Glomerular endothelial cell (primary cell): ENCODE measurements around the gene PTPRN2. TPM values are rescaled to one million over a fixed set of nuclear protein-coding genes. Genes with fewer than 3 reads are reported as not detected.

Experiments
- DNase-seq: peaks from one replicate; pipeline ENCODE4 v3.0.0-alpha.2; 2011; ENCODE audit warnings: low read depth, low spot score; ENCODE audit errors: extremely low read depth
- total RNA-seq: library from RNA; depleted of rRNA; stranded (reverse); fragments of >200 nt; gene quantifications from 2 replicates; pipeline ENCODE4 v1.2.3, GENCODE V29; 2015

Gene PTPRN2
- total RNA-seq, 1 donor from 2014 or later, result 10.0 TPM

DNA sequence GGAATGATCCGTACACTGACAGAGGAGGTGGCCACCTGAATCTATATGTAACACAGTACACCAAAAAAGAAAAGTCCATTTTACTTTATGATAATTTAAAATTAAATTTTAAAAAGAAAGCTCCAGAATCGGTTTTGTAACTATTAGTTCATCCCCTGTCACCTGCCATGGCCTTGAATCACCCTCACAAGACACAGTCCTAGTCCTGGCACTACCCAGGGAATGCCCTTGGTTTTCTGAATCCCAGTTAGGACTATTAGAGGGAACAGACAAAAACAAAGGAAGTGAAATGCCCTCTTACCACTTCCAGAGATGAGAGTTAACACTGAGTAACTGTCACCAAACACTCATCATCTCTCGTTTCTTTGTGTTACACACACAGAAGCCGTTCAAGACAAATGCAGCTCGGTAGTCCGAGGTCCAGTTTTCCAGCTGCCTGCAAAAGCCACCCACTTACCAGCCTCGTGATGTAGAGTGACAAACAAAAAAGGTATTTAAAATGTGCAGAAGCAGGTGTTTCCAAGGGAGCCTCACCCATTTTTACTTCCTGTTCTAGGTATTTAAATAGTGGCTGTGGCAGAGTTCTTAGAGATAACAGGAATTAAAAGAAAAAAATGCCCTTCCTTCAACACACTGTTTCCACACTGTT, 6.1 kb downstream of the PTPRN2 start:
- DNase-seq, result no peak

DNA sequence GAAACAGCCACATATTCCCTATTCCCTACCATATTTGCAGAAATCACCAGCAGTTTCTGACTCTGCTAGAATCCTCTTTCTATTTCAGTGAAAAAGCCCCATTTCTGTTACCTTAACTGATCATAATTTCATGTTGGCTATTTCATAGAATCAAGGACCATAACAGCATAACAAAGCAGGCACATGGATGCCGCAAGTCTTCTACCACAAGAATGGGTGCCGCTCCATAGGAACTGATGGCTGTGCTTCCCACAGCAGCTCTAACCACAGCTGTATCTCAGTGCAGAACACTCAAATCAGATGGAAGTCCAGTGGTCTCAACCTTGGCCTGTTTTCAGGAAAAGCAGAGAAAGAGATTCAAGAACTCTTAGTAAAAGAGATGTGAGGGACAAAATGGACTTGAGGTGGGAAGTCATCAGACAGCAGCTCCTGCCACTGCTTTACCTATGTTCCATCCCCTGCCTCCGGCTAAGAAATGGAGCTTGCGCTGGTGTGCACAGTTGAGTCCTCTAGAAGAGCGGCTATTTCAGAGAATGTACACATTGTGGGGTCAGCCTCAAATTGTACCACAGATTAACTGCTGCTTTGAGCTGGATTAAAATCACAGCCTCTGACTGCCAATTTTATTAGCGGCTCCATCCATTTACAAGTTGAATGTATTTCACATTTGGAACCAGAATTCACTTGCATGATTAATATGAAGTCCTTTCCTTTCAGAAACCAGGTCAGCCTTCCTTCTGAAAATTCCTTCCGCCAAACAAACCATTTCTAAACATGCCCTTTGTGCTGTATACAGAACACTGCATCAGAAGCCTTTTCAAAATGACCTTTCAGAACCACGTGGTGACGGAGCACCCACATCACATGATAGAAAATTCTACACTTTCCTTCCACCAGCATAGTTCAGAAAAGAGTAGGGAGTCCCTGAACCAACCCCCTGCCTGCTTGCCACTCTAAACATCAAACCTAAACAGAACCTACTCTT, 7.7 kb downstream of the PTPRN2 start:
- DNase-seq, result no peak

DNA sequence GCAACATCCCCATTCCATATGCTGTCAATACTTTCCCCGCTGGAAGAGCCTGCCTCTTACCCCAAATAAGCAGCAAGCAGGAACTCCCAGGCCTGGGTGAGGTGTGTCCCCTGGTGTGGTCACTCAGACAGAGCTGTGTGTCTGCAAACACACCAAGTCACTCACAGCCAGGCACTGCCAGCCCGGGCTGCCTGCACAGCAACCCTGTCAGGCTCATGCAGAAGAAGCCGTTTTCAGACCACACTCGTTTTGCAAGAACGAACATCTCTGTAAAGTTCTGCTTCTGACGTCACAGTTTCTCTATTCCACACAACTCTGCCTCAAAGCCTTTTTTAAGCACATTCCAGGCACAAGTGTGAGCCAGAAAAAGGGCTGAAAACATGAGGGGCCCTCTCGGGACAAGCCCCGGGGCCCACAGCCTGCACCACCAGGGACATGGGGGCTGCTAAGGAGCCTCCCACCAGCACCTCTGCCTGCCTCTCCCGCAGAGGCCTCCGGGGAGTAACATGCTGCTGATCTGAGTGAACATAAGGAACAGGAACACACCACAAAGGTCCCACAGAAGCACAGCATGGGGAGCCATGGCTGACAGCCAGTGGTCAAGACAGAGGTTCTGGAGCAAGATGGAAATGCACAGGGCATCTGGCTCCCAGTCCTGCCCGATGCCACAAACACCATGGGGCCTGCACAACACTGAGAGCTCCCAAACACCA, 11.4 kb downstream of the PTPRN2 start:
- no peak for DNase-seq

DNA sequence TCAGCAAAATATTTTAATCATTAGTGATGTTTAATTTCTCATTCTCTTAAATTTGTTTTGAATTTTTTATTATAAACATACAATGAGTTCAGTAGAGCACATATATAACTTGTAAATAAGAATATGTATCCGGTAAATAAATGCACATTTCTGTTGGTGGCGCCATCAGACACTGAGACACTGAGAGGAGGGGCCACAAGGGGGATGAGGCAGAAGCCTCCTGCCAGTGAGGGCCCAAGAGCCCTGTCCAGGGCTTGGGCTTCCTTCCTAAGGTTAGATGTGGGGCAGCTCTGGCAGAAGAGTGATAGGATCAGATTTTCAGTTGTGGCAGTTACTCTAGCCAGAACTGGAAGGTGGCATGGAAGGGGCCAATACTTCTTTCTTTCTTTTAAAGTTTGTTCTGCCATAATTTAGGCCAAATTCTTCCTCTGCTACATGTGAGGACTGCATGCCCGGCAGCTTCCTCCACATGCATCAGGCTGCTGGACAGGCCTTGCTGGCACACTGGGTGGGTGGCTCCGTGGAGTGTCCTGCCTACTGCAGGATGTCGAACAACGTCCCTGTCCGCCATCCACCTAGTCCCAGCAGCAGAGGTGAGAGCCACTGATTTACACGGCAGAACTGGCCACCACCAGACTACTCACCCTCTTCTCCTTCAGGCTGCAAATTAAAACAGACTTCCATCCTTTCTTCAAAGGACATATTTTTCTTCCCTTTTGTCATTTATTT, 13.2 kb downstream of the PTPRN2 start:
- no peak for DNase-seq

DNA sequence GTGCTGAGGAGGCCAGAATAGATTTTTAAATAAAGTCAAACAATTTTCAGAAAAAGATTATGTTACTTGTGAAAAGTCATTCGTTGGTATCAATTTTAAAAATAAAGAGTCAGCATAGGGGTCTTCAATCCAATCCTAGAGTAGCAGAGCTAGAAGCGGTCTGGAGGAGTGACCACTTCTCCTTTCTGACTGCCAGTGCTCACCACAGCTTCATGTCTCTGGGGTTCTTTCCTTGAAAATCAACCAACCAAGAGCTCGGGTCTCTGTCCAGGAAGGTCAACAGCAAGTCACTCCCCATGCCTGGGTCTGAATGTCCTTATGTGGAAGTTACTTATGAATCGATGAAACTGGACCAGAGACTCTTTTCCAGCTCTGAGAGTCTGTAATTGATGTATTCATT, 14.3 kb downstream of the PTPRN2 start:
- no peak for DNase-seq

- no peak for DNase-seq
Measured at GRCh38 chr7:158572000-158572828, 15.4 kb downstream of the PTPRN2 start.

DNA sequence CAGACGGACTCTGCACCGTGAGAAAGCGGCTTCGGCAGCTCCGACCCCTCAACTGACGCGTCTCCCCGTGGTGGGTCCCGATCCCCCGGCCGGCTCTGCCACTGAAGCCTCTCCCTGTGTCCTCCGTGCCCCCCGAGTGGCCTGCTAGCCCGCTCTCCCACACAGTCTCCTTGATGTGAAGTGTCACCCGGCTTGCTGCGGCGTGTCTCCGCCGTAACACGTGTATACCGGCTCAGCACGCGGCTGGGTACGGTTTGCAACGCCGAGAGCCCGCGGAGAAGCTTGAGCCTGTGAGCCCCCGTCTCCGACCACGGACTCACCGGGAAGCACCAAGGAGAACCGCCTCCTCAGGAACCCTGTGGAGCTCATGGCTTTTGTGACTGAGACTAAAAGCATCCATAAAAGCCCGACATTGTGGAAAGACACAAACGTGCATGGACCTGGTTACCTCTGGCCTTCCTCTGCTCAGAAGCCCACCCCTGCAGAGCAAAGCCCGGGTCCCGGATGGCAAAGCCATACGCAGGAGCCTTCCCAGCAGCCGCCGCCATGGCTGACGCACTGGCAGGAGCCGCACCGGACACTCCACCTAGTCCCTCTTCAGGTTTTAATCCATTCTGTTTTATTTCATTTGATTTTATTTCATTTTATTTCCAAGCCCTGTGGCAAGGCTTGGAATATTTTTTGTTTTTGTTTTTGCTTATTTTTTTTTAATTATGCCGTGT, 17.0 kb downstream of the PTPRN2 start:
- DNase-seq, result no peak

DNA sequence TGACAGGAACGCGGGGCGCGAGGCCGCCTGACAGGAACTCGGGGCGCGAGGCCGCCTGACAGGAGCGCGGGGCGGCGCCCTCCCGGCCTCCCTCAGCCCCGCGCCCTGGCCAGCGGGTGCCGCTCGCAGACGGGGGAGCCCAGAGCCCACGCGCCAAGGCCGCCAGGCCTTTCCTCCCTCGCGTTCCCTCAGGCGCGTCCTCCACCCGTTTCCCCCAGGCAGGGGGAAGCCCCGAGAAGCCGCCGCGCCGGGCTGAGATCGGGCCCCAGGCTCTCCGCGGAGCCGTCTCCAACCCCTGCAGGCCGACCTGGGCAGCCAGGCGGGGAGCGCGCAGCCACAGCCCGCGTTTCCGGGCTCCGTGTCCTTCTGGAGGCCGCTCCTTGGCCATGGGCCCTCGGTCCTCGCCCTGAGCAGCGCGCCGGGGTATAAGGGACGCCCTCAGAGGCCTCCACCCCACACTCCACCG, 17.7 kb downstream of the PTPRN2 start:
- DNase-seq, result no peak

DNA sequence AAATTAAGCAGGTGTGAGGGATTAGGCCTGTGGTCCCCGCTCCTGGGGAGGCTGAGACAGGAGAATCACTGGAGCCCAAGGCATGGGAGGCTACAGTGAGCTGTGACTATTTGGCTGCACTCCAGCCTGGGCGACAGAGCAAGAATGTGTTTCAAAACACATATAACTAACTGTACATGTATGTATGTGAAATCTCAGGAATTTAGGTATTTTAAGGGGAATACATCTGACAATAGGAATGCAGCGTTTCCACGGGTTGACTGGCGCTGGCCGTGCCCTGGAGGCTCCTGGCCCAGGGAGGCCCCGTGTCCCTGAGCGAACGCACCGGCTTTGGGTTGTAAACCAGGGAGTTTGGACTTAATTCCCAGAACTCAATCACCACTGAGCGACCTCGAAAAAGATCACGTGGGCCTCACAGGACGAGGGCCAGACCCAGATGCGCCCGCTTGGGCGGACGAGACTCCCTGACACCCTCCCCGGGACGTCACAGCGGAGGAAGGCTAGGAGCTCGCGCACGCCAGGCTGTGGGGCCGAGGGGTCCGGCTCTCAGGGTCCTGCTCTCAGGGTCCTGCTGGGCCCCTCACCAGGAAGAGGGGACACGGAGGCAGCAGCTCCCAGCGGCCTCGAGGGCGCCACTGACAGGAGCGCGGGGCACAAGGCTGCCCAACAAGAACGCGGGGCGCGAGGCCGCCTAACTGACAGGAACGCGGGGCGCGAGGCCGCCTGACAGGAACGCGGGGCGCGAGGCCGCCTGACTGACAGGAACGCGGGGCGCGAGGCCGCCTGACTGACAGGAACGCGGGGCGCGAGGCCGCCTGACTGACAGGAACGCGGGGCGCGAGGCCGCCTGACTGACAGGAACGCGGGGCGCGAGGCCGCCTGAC, 18.4 kb downstream of the PTPRN2 start:
- DNase-seq, result no peak

GRCh38 chr7:158567153-158567603, 20.4 kb downstream of the PTPRN2 start:
- no peak for DNase-seq

- DNase-seq, result no peak
Measured at GRCh38 chr7:158564663-158565035, 23.0 kb downstream of the PTPRN2 start.

GRCh38 chr7:158563911-158564662, 23.5 kb downstream of the PTPRN2 start:
- no peak for DNase-seq

GRCh38 chr7:158563051-158563450, 24.6 kb downstream of the PTPRN2 start:
- DNase-seq, result no peak

DNA sequence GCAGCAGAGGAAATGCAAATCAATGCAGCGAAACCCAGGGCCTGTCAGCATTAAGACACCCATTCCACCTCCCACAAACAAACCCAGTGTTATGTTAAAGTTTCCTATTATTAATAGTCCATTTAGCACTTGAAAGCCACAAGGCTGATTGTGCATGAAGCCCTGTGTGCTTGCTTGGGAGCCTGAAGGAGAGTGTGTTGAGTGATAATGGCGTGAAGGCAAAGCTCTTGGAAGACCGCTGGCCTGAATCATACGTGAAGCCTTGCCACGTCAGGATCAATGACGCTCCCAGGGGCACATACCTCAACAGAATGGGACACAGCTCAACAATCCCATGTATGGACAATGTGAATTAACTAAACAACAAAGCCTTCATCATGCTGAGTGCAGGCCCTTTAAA, 25.1 kb downstream of the PTPRN2 start:
- DNase-seq, result no peak

- no peak for DNase-seq
Measured at GRCh38 chr7:158561659-158562058, 26.0 kb downstream of the PTPRN2 start.

- no peak for DNase-seq
Measured at GRCh38 chr7:158560386-158560785, 27.2 kb downstream of the PTPRN2 start.

DNA sequence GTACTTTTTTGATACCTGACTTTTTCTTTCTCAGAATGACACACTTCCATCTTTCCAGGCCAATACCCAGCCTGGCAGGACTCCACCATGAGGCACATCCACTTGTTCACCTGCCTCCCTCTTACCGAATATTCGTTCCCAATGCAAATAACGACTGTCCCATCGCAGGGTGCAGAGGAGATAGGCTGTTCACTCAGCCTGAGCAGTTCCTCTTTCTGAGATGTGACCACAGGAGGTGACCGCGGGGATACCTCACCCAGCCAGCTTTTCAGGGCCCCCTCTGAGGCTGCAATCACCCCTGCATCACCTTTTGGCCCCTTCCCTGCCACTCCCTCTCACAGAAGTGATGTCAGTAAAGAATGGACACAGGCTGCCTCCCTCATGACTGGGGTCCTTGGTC, 28.3 kb downstream of the PTPRN2 start:
- no peak for DNase-seq
